Measurements from ENCODE around the gene LRRC18. TPM values are rescaled to one million over a fixed set of nuclear protein-coding genes. Genes with fewer than 3 reads are reported as not detected.

LRRC18 gene
- total RNA-seq, 1 experiment from 2014 or later, result not detected

DNA sequence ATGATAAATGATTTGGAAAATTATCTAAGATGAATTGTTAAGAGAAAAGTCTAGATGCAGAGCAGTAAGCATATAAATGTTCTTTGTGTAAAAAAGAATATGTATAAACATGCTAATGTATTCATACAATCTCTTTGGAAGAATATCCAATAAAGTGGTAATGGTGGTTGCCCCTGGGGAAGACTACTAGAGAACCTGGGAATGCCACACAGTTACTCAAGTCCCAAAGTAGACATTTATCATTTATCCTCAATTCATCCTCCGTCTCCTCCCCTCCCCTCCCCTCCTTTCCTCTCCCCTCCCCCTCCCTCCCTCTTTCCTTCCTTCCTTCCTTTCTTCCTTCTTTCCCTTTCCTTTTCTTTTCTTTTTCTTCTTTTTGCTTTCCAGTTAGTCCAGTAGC is 51.7 kb downstream of the LRRC18 start:
- H4K5ac ChIP-seq (ENCODE audit: insufficient read length, low read depth, low read length), result no peak overlapping the region

More for the DNA sequence above, 51.7 kb downstream of the LRRC18 start:
- Histone ChIP-seq H2AK5ac (ENCODE audit: insufficient read length, low read length) (no peak overlapping the region), H2AFZ (ENCODE audit: low read length) (no peak overlapping the region), H3K14ac (ENCODE audit: insufficient read depth, low read length) (no peak overlapping the region), H3K23me2 (ENCODE audit: insufficient read length, low read depth, low read length, poor library complexity, severe bottlenecking) (no peaks in the 10 kb centered on the region), H3K9ac (ENCODE audit: extremely low read depth, insufficient read length, low read length) (no peak overlapping the region), H3K79me2 (ENCODE audit: insufficient read depth, low read length) (no peaks in the 10 kb centered on the region), H2BK15ac (ENCODE audit: low read depth, low read length) (no peak overlapping the region), H3K27me3 (ENCODE audit: insufficient read depth, low read length) (no peaks in the 10 kb centered on the region), H3K27ac (ENCODE audit: insufficient read length, low read depth, low read length) (no peak overlapping the region), H2BK5ac (ENCODE audit: insufficient read length, low read length) (no peak overlapping the region), H3K4me2 (ENCODE audit: insufficient read depth, insufficient read length, low read length) (no peak overlapping the region), H2BK12ac (ENCODE audit: insufficient read length, low read depth, low read length) (no peak overlapping the region), H3K56ac (ENCODE audit: insufficient read length, low read depth, low read length) (no peak overlapping the region), H3K9me3 (ENCODE audit: control insufficient read depth, low read depth, low read length) (no peaks in the 10 kb centered on the region), H3K4ac (ENCODE audit: low read depth, low read length) (no peak overlapping the region), H3K79me1 (ENCODE audit: insufficient read depth, low read depth, low read length, poor library complexity, severe bottlenecking) (no peaks in the 10 kb centered on the region), H4K91ac (ENCODE audit: insufficient read length, low read depth, low read length) (no peak overlapping the region), H4K20me1 (ENCODE audit: control insufficient read depth, insufficient read depth, insufficient read length) (no peaks in the 10 kb centered on the region), H3K4me1 (ENCODE audit: insufficient read depth, low read length) (no peaks in the 10 kb centered on the region), H4K8ac (replicated peaks; ENCODE audit: insufficient read length, low read depth, low read length) (no peak overlapping the region), H3T11ph (ENCODE audit: low read length) (no peak overlapping the region), H2BK120ac (ENCODE audit: low read depth, low read length, poor library complexity, severe bottlenecking) (no peak overlapping the region), H3K23ac (ENCODE audit: insufficient read length, low read depth, low read length) (no peak overlapping the region), H2BK20ac (ENCODE audit: low read depth, low read length, poor library complexity, severe bottlenecking) (no peak overlapping the region), H3K18ac (ENCODE audit: insufficient read length, low read depth, low read length) (no peak overlapping the region)
- TF ChIP-seq, protein P1, sequence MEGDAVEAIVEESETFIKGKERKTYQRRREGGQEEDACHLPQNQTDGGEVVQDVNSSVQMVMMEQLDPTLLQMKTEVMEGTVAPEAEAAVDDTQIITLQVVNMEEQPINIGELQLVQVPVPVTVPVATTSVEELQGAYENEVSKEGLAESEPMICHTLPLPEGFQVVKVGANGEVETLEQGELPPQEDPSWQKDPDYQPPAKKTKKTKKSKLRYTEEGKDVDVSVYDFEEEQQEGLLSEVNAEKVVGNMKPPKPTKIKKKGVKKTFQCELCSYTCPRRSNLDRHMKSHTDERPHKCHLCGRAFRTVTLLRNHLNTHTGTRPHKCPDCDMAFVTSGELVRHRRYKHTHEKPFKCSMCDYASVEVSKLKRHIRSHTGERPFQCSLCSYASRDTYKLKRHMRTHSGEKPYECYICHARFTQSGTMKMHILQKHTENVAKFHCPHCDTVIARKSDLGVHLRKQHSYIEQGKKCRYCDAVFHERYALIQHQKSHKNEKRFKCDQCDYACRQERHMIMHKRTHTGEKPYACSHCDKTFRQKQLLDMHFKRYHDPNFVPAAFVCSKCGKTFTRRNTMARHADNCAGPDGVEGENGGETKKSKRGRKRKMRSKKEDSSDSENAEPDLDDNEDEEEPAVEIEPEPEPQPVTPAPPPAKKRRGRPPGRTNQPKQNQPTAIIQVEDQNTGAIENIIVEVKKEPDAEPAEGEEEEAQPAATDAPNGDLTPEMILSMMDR (conservative IDR thresholded peaks at IDR 0.05), result no peak
- Mint-ChIP-seq H3K9me3 (no peaks in the 10 kb centered on the region), H3K36me3 (ENCODE audit: insufficient read depth in 1 of 3, low read depth in 3 of 3) (no peaks in the 10 kb centered on the region), H3K27ac (no peak overlapping the region), H3K27me3 (ENCODE audit: low read depth) (no peaks in the 10 kb centered on the region), H3K4me3 (no peak overlapping the region), H3K4me1 (no peaks in the 10 kb centered on the region)
- no peak for DNase-seq
- WGBS (ENCODE audit: extremely low coverage, insufficient read length, low lambda C conversion rate), result no CpG with 5 or more reads among the region's 1 CpG

All from H9 (cell line).